H1 (cell line): ENCODE results near the gene DNAL4. TPM values are rescaled to one million over a fixed set of nuclear protein-coding genes. Genes with fewer than 3 reads are reported as not detected.

ENCODE experiments used
- CTCF ChIA-PET: fragments of 300-600 bp; sonication (Branson Sonifier 250); formaldehyde crosslinking; loops from one replicate; lab custom pipeline; 2021; ENCODE audit not compliant: partially characterized antibody; lab: Charles Lee
- POLR2A ChIA-PET: fragments of 300-600 bp; sonication (Branson Sonifier 250); formaldehyde crosslinking; loops from one replicate; lab custom pipeline; 2021; ENCODE audit warnings: inconsistent platforms; ENCODE audit not compliant: partially characterized antibody; lab: Charles Lee
- DNase-seq, 2 experiments: peaks; one replicate each; pipeline versions ENCODE4 v3.0.0 to v3.0.0-alpha.2; 2010 to 2022; ENCODE audit warnings: low spot score in 2 of 2, low read depth in 1 of 2, mixed read lengths in 1 of 2
- FAIRE-seq: peaks from 2 replicates; lab custom pipeline; 2011; peaks lifted over from hg19 to GRCh38; lab: Jason Lieb, UNC
- H2AFZ ChIP-seq: 2 replicates; pipeline ENCODE4 v1.8.1; 2012; ENCODE audit warnings: low read length, inconsistent platforms
- H2AK5ac ChIP-seq: 2 replicates; pipeline ENCODE4 v1.6.1; 2013; ENCODE audit warnings: low read depth, low read length
- H2BK120ac ChIP-seq: replicated peaks from 2 replicates; pipeline ENCODE3; 2013; ENCODE audit warnings: low read depth, low read length, inconsistent platforms
- H2BK12ac ChIP-seq: 2 replicates; pipeline ENCODE4 v1.6.1; 2013; ENCODE audit warnings: low read depth, low read length
- H2BK15ac ChIP-seq: 2 replicates; pipeline ENCODE4 v1.6.1; 2013; ENCODE audit warnings: low read length
- H2BK20ac ChIP-seq: 2 replicates; pipeline ENCODE4 v1.6.1; 2013; ENCODE audit warnings: low read length
- H2BK5ac ChIP-seq: 2 replicates; pipeline ENCODE4 v1.6.1; 2013; ENCODE audit warnings: low read depth, low read length
- H3K14ac ChIP-seq: 2 replicates; pipeline ENCODE4 v1.6.1; 2013; ENCODE audit warnings: inconsistent platforms; ENCODE audit not compliant: insufficient read length
- H3K18ac ChIP-seq: 2 replicates; pipeline ENCODE4 v1.6.1; 2013; ENCODE audit warnings: low read length; ENCODE audit errors: extremely low read depth
- H3K23ac ChIP-seq: 2 replicates; pipeline ENCODE4 v1.6.1; 2013; ENCODE audit warnings: inconsistent platforms; ENCODE audit not compliant: insufficient read length
- H3K23me2 ChIP-seq: 2 replicates; pipeline ENCODE4 v1.6.1; 2013; ENCODE audit warnings: low read depth, low read length
- H3K27ac ChIP-seq: 2 replicates; pipeline ENCODE4 v1.6.1; 2011; ENCODE audit warnings: low read depth, low read length, inconsistent platforms
- H3K27me3 ChIP-seq, 4 experiments: replicated peaks in 1 of 4; 1 replicate in 1 of 4; 2 replicates in 3 of 4; pipeline versions ENCODE4 v1.6.1 to v1.8.1; 2011 to 2013; ENCODE audit warnings: low read length in 3 of 4, mild to moderate bottlenecking in 3 of 4, inconsistent platforms in 2 of 4, mixed read lengths in 2 of 4, moderate library complexity in 1 of 4; ENCODE audit not compliant: control insufficient read depth in 3 of 4, insufficient read depth in 3 of 4; ENCODE audit errors: extremely low read depth in 1 of 4
- H3K36me3 ChIP-seq, 4 experiments: 2 replicates each; pipeline versions ENCODE4 v1.6.1 to v1.8.1; 2011 to 2013; ENCODE audit warnings: mild to moderate bottlenecking in 4 of 4, low read length in 3 of 4, moderate library complexity in 2 of 4, control low read depth in 1 of 4, inconsistent platforms in 1 of 4; ENCODE audit not compliant: insufficient read depth in 4 of 4, control insufficient read depth in 2 of 4
- H3K4ac ChIP-seq: replicated peaks from 2 replicates; pipeline ENCODE3; 2013; ENCODE audit warnings: low read length, low read depth, mixed read lengths, inconsistent platforms; ENCODE audit not compliant: insufficient read length
- H3K4me1 ChIP-seq, 4 experiments: replicated peaks in 1 of 4; 1 replicate in 1 of 4; 2 replicates in 3 of 4; pipeline versions ENCODE4 v1.6.1 to v1.8.1; 2011 to 2013; ENCODE audit warnings: low read length in 3 of 4, inconsistent platforms in 2 of 4, mixed read lengths in 1 of 4; ENCODE audit not compliant: insufficient read depth in 4 of 4, control insufficient read depth in 3 of 4
- H3K4me2 ChIP-seq, 2 experiments: 2 replicates each; pipeline versions ENCODE4 v1.6.1 to v1.8.1; 2011 to 2013; ENCODE audit warnings: low read depth in 2 of 2, low read length in 2 of 2, control low read depth in 1 of 2, inconsistent platforms in 1 of 2, mild to moderate bottlenecking in 1 of 2; ENCODE audit not compliant: insufficient read depth in 1 of 2
- H3K4me3 ChIP-seq, 4 experiments: fragments of 200-600, 300-600 bp in 1 of 4; sonication (generic), shearing (Covaris generic), sonication (Bioruptor Twin) in 1 of 4; 2 replicates each; pipeline versions ENCODE4 v1.5.1 to v1.8.1; 2011 to 2016; ENCODE audit warnings: low read length in 4 of 4, low read depth in 3 of 4, control low read depth in 2 of 4, inconsistent platforms in 2 of 4, mild to moderate bottlenecking in 2 of 4, mixed read lengths in 1 of 4, moderate library complexity in 1 of 4; ENCODE audit not compliant: insufficient read depth in 2 of 4; ENCODE audit errors: extremely low read depth in 1 of 4
- H3K56ac ChIP-seq: replicated peaks from 2 replicates; pipeline ENCODE3; 2013; ENCODE audit warnings: low read depth, mild to moderate bottlenecking, mixed read lengths, low read length, inconsistent platforms; ENCODE audit not compliant: insufficient read length
- H3K79me1 ChIP-seq: 2 replicates; pipeline ENCODE4 v1.6.1; 2013; ENCODE audit warnings: low read depth, low read length, control low read depth
- H3K79me2 ChIP-seq, 2 experiments: 2 replicates each; pipeline versions ENCODE4 v1.6.1 to v1.8.1; 2012 to 2013; ENCODE audit warnings: low read length in 2 of 2, mild to moderate bottlenecking in 2 of 2, inconsistent platforms in 1 of 2; ENCODE audit not compliant: insufficient read depth in 2 of 2, control insufficient read depth in 1 of 2
- H3K9ac ChIP-seq, 4 experiments: replicated peaks in 1 of 4; 1 replicate in 1 of 4; 2 replicates in 3 of 4; pipeline versions ENCODE4 v1.6.1 to v1.8.1; 2011 to 2013; ENCODE audit warnings: low read depth in 3 of 4, low read length in 3 of 4, control low read depth in 2 of 4, mild to moderate bottlenecking in 2 of 4, moderate library complexity in 2 of 4, inconsistent platforms in 1 of 4; ENCODE audit errors: extremely low read depth in 1 of 4
- H3K9me3 ChIP-seq, 2 experiments: 2 replicates each; pipeline versions ENCODE4 v1.6.1 to v1.8.1; 2012 to 2013; ENCODE audit warnings: mild to moderate bottlenecking in 2 of 2, moderate library complexity in 2 of 2, control low read depth in 1 of 2, inconsistent platforms in 1 of 2, low read depth in 1 of 2, low read length in 1 of 2, mixed read lengths in 1 of 2; ENCODE audit not compliant: insufficient read depth in 2 of 2
- H4K20me1 ChIP-seq, 2 experiments: replicated peaks in 1 of 2; 2 replicates each; pipeline versions ENCODE3 to v1.8.1; 2011 to 2013; ENCODE audit warnings: inconsistent platforms in 2 of 2, low read length in 2 of 2, mild to moderate bottlenecking in 1 of 2; ENCODE audit not compliant: insufficient read depth in 2 of 2, control insufficient read depth in 1 of 2
- H4K5ac ChIP-seq: 2 replicates; pipeline ENCODE4 v1.6.1; 2013; ENCODE audit warnings: low read length, low read depth, mixed read lengths, inconsistent platforms; ENCODE audit not compliant: insufficient read length
- H4K8ac ChIP-seq: 2 replicates; pipeline ENCODE4 v1.8.0; 2013; ENCODE audit warnings: mild to moderate bottlenecking, moderate library complexity, low read length, inconsistent platforms; ENCODE audit not compliant: insufficient read depth; ENCODE audit errors: extremely low read depth
- H4K91ac ChIP-seq: replicated peaks from 2 replicates; pipeline ENCODE3; 2013; ENCODE audit warnings: low read length, mixed read lengths, inconsistent platforms; ENCODE audit not compliant: insufficient read length
- ASH2L ChIP-seq: fragments of 200-600, 300-600 bp; sonication (generic); IDR thresholded peaks from one replicate; pipeline ENCODE4 v1.7.1; 2017; ENCODE audit warnings: low read length
- BACH1 ChIP-seq: IDR thresholded peaks from 2 replicates; pipeline ENCODE4 v1.6.1; 2012; ENCODE audit warnings: low read length, improper control_type of control experiment
- CHD2 ChIP-seq: IDR thresholded peaks from 2 replicates; pipeline ENCODE4 v1.6.1; 2012; ENCODE audit warnings: low read length, improper control_type of control experiment
- EZH2 ChIP-seq: fragments of 200-600 bp; sonication (generic); IDR thresholded peaks from 2 replicates; pipeline ENCODE4 v1.7.1; 2012; ENCODE audit warnings: low read depth, mild to moderate bottlenecking, moderate library complexity, low read length, inconsistent platforms; ENCODE audit not compliant: severe bottlenecking
- POLR2AphosphoS5 ChIP-seq: IDR thresholded peaks from 2 replicates; pipeline ENCODE4 v1.6.1; 2011; ENCODE audit warnings: low read depth, low read length
- RNF2 ChIP-seq: fragments of 200-900, 300-1000 bp; sonication (generic); IDR thresholded peaks from 2 replicates; pipeline ENCODE4 v1.7.1; 2016; ENCODE audit warnings: borderline replicate concordance, low read depth, mild to moderate bottlenecking, antibody characterized with exemption, low read length; ENCODE audit not compliant: poor library complexity, severe bottlenecking; ENCODE audit errors: missing control alignments
- SIN3A ChIP-seq, 2 experiments: IDR thresholded peaks in 1 of 2; conservative IDR thresholded peaks in 1 of 2; 2 replicates each; pipeline ENCODE4 v1.6.1; 2011 to 2012; ENCODE audit warnings: low read length in 2 of 2, improper control_type of control experiment in 1 of 2, low read depth in 1 of 2, mild to moderate bottlenecking in 1 of 2
- SIRT6 ChIP-seq: IDR thresholded peaks from one replicate; pipeline ENCODE4 v1.7.1; 2012; ENCODE audit warnings: low read length, inconsistent platforms
- TCF12 ChIP-seq: IDR thresholded peaks from 2 replicates; pipeline ENCODE4 v1.6.1; 2011; ENCODE audit warnings: low read depth, mild to moderate bottlenecking, low read length
- YY1 ChIP-seq: IDR thresholded peaks from 2 replicates; pipeline ENCODE4 v1.6.1; 2011; ENCODE audit warnings: low read depth, mild to moderate bottlenecking, low read length
- ZNF274 ChIP-seq: IDR thresholded peaks from 2 replicates; pipeline ENCODE4 v1.7.0; 2012; ENCODE audit warnings: low read length, borderline replicate concordance; ENCODE audit errors: extremely low read depth
- WGBS, 2 experiments: shearing (Covaris generic) in 1 of 2; methylation state at CpG; one replicate each; pipeline versions ENCODE4 v1.1.6 to v1.1.7; 2013 to 2015; ENCODE audit warnings: low lambda C conversion rate in 2 of 2, mixed read lengths in 2 of 2, inconsistent platforms in 1 of 2, low coverage in 1 of 2, missing lambda C conversion rate in 1 of 2; ENCODE audit not compliant: insufficient replicate concordance in 2 of 2, insufficient coverage in 1 of 2, insufficient read length in 1 of 2; ENCODE audit errors: extremely low coverage in 1 of 2, missing lambda C conversion rate in 1 of 2; 5-methylcytosine and 5-hydroxymethylcytosine counted together
- polyA plus RNA-seq, 7 experiments: library from polyadenylated mRNA; depleted of rRNA in 3 of 7; stranded (reverse) in 5 of 7; unstranded in 2 of 7; fragments of >200 nt in 5 of 7; fragments of 200-250 nt in 2 of 7; gene quantifications; 1 replicate in 5 of 7; 2 replicates in 1 of 7; 4 replicates in 1 of 7; pipeline versions ENCODE4 v1.2.1 to v1.2.3, GENCODE V29; 2011 to 2013; ENCODE audit warnings: missing spikeins in 2 of 7, mixed read lengths in 2 of 7
- total RNA-seq: library from RNA; stranded (reverse); fragmentation: NEBNext Ultra II Directional; extraction: Animal tissue kit (Norgen Biotek cat#: 25700); gene quantifications from 2 replicates; pipeline ENCODE4 v1.2.1, GENCODE V29; 2021

Gene DNAL4
- total and polyA plus RNA-seq, 2 of the 8 experiments (the other 6 are each of a cell fraction or from before 2014, with no cell fraction given): 8.8 to 14.0 TPM

GRCh38 chr22:38758276-38758945 lies 35.5 kb downstream of the DNAL4 start:
- Histone ChIP-seq H2BK12ac (no peak overlapping the region), H3K27ac (no peak overlapping the region), H3K79me1 (no peaks in the 10 kb centered on the region), H2BK120ac (no peak overlapping the region), H3K36me3 (no peaks in the 10 kb centered on the region), H2BK20ac (no peak overlapping the region), H3K18ac (no peak overlapping the region), H4K5ac (no peak overlapping the region), H2AFZ (no peak overlapping the region), H2BK15ac (no peak overlapping the region), H3K23ac (no peak overlapping the region), H3K9ac (no peak overlapping the region), H3K4me2 (no peak overlapping the region), H3K4me3 (no peak overlapping the region), H3K4me1 (peaks cover 4 to 16% (median 8%) of the 10 kb centered on the region in 4 experiments), H3K56ac (no peak overlapping the region), H4K91ac (no peak overlapping the region), H2BK5ac (no peak overlapping the region), H4K20me1 (peaks cover 0 to 6% of the 10 kb centered on the region in 2 experiments), H3K23me2 (peaks cover 22% of the 10 kb centered on the region; the same call in 1 of the 2 replicates), H3K4ac (no peak overlapping the region), H3K27me3 (peaks cover 0 to 6% (median 4%) of the 10 kb centered on the region in 4 experiments; a peak in 5 of 7 replicates), H2AK5ac (no peak overlapping the region), H4K8ac (no peak overlapping the region), H3K9me3 (no peaks in the 10 kb centered on the region), H3K79me2 (no peaks in the 10 kb centered on the region), H3K14ac (no peak overlapping the region)
- FAIRE-seq (no peak), DNase-seq (no peak)
- WGBS, 2 experiments: 84% methylated on average over 14 of the region's 16 CpGs; no CpG with 5 or more reads in 1 of the 2 experiments
- ChIA-PET CTCF (interaction anchor here (0.6 to 13.8 kb wide), 4 partner anchors 11 to 43 kb away, joined by 3 to 124 read pairs (median 24); no protein-coding TSS in a partner anchor), POLR2A (interaction anchor here (0.7 to 3.5 kb wide), 6 partner anchors 11 to 144 kb away, joined by 3 to 23 read pairs (median 4); no protein-coding TSS in a partner anchor)
- TF ChIP-seq ZNF274 (no peak), RNF2 (no peak), BACH1 (no peak), EZH2 (no peak), SIRT6 (no peak), POLR2AphosphoS5 (no peak), SIN3A (conservative IDR thresholded peaks at IDR 0.05 in 1 of 2, IDR thresholded peaks at IDR 0.05 in 1 of 2; ENCODE audit: low read depth in 1 of 2, low read length in 2 of 2) (no peak), TCF12 (no peak), YY1 (no peak), CHD2 (no peak), ASH2L (no peak)
